IMR-90 (cell line): ENCODE data around the gene TBC1D24. TPM values are rescaled to one million over a fixed set of nuclear protein-coding genes. Genes with fewer than 3 reads are reported as not detected.

Source experiments
- ATAC-seq: fragments of 200-7000 bp; cut with Tn5 transposase; 2 replicates; pipeline ENCODE4 v1.9.1; 2020; ENCODE audit warnings: low read depth, mild to moderate bottlenecking, moderate library complexity
- BruUV-seq: library from RNA; stranded (reverse); fragments of 400-500 nt; replicated peaks from 2 replicates; lab custom pipeline; 2021; lab: Mats Ljungman, UMichigan
- CTCF ChIA-PET: fragments of 300-600 bp; formaldehyde crosslinking; extraction: SDS; loops from one replicate; lab custom pipeline; 2021; ENCODE audit warnings: antibody characterized with exemption; lab: Yijun Ruan, JAX
- POLR2A ChIA-PET: fragments of 300-600 bp; sonication (Branson Sonifier 250); formaldehyde crosslinking; loops from one replicate; lab custom pipeline; 2022; ENCODE audit warnings: antibody characterized with exemption; ENCODE audit not compliant: unreplicated experiment; lab: Charles Lee
- DNase-seq: peaks from one replicate; pipeline ENCODE4 v3.0.0; 2013
- H2AFZ ChIP-seq: replicated peaks from 2 replicates; pipeline ENCODE3; 2013; ENCODE audit warnings: low read length, mild to moderate bottlenecking; ENCODE audit not compliant: poor library complexity
- H2AK5ac ChIP-seq: 2 replicates; pipeline ENCODE4 v1.6.1; 2013; ENCODE audit warnings: low read depth, low read length, inconsistent platforms
- H2AK9ac ChIP-seq: replicated peaks from 2 replicates; pipeline ENCODE3; 2013; ENCODE audit warnings: mild to moderate bottlenecking, low read depth, low read length, moderate library complexity; ENCODE audit not compliant: poor library complexity
- H2BK120ac ChIP-seq: 2 replicates; pipeline ENCODE4 v1.6.1; 2013; ENCODE audit warnings: low read depth, low read length, inconsistent platforms
- H2BK15ac ChIP-seq: 3 replicates; pipeline ENCODE4 v1.6.1; 2013; ENCODE audit warnings: low read depth, low read length, inconsistent platforms
- H2BK20ac ChIP-seq: 2 replicates; pipeline ENCODE4 v1.6.1; 2013; ENCODE audit warnings: low read depth, mild to moderate bottlenecking, inconsistent platforms, low read length, moderate library complexity
- H2BK5ac ChIP-seq: 2 replicates; pipeline ENCODE4 v1.6.1; 2013; ENCODE audit warnings: mild to moderate bottlenecking, low read depth, low read length, inconsistent platforms; ENCODE audit not compliant: poor library complexity, severe bottlenecking
- H3K14ac ChIP-seq: replicated peaks from 2 replicates; pipeline ENCODE4 v1.6.1; 2013; ENCODE audit warnings: low read depth, low read length, inconsistent platforms
- H3K18ac ChIP-seq: 2 replicates; pipeline ENCODE4 v1.6.1; 2013; ENCODE audit warnings: low read depth, low read length, control low read depth
- H3K23ac ChIP-seq: 2 replicates; pipeline ENCODE4 v1.6.1; 2013; ENCODE audit warnings: low read depth, low read length, inconsistent platforms
- H3K27ac ChIP-seq: 2 replicates; pipeline ENCODE4 v1.5.1; 2013; ENCODE audit warnings: mild to moderate bottlenecking, control low read depth, low read length; ENCODE audit not compliant: insufficient read depth
- H3K27me3 ChIP-seq: 2 replicates; pipeline ENCODE4 v1.6.1; 2013; ENCODE audit warnings: low read length; ENCODE audit not compliant: control insufficient read depth, insufficient read depth
- H3K36me3 ChIP-seq: 2 replicates; pipeline ENCODE4 v1.6.1; 2013; ENCODE audit warnings: low read length, mixed read lengths; ENCODE audit not compliant: control insufficient read depth, insufficient read depth
- H3K4ac ChIP-seq: 2 replicates; pipeline ENCODE4 v1.6.1; 2013; ENCODE audit warnings: low read depth, low read length, inconsistent platforms
- H3K4me1 ChIP-seq: 2 replicates; pipeline ENCODE4 v1.6.1; 2013; ENCODE audit warnings: low read length, mixed read lengths; ENCODE audit not compliant: control insufficient read depth, insufficient read depth
- H3K4me2 ChIP-seq: 2 replicates; pipeline ENCODE4 v1.6.1; 2013; ENCODE audit warnings: low read depth, mild to moderate bottlenecking, control low read depth, low read length, moderate library complexity
- H3K4me3 ChIP-seq: 2 replicates; pipeline ENCODE4 v1.5.1; 2013; ENCODE audit warnings: low read depth, mild to moderate bottlenecking, control low read depth, low read length, moderate library complexity; ENCODE audit not compliant: insufficient read depth
- H3K56ac ChIP-seq: 2 replicates; pipeline ENCODE4 v1.6.1; 2013; ENCODE audit warnings: low read length, inconsistent platforms; ENCODE audit not compliant: insufficient read depth; ENCODE audit errors: extremely low read depth
- H3K79me1 ChIP-seq, 2 experiments: 2 replicates each; pipeline ENCODE4 v1.6.1; 2013; ENCODE audit warnings: low read length in 2 of 2, inconsistent platforms in 1 of 2, low read depth in 1 of 2
- H3K9ac ChIP-seq: 2 replicates; pipeline ENCODE4 v1.6.1; 2013; ENCODE audit warnings: low read depth, low read length, control low read depth
- H3K9me1 ChIP-seq: 2 replicates; pipeline ENCODE4 v1.6.1; 2013; ENCODE audit warnings: low read length, inconsistent platforms; ENCODE audit not compliant: insufficient read depth
- H3K9me3 ChIP-seq: 2 replicates; pipeline ENCODE4 v1.6.1; 2013; ENCODE audit warnings: low read length; ENCODE audit not compliant: control insufficient read depth, insufficient read depth
- H4K20me1 ChIP-seq: 2 replicates; pipeline ENCODE4 v1.6.1; 2013; ENCODE audit warnings: low read length, inconsistent platforms; ENCODE audit not compliant: insufficient read depth
- H4K5ac ChIP-seq: 2 replicates; pipeline ENCODE4 v1.6.1; 2013; ENCODE audit warnings: mild to moderate bottlenecking, low read depth, low read length, control low read depth
- H4K8ac ChIP-seq, 2 experiments: 2 replicates each; pipeline ENCODE4 v1.6.1; 2013; ENCODE audit warnings: low read depth in 2 of 2, low read length in 2 of 2, control low read depth in 1 of 2, inconsistent platforms in 1 of 2
- H4K91ac ChIP-seq: 2 replicates; pipeline ENCODE4 v1.6.1; 2013; ENCODE audit warnings: low read depth, low read length, inconsistent platforms; ENCODE audit not compliant: insufficient read depth
- BHLHE40 ChIP-seq: fragments of 150-350 bp; IDR thresholded peaks from 2 replicates; pipeline ENCODE4 v1.6.1; 2016; ENCODE audit warnings: mild to moderate bottlenecking, low read depth, low read length
- CEBPB ChIP-seq: IDR thresholded peaks from 2 replicates; pipeline ENCODE4 v1.6.1; 2012; ENCODE audit warnings: low read depth, low read length, improper control_type of control experiment
- CHD1 ChIP-seq: IDR thresholded peaks from 2 replicates; pipeline ENCODE4 v1.6.1; 2012; ENCODE audit warnings: low read depth, low read length, improper control_type of control experiment
- CTCF ChIP-seq: conservative IDR thresholded peaks from 2 replicates; pipeline ENCODE4 v1.5.1; 2012; ENCODE audit warnings: mild to moderate bottlenecking, low read depth, low read length, improper control_type of control experiment
- ELK1 ChIP-seq: fragments of 150-350 bp; IDR thresholded peaks from 2 replicates; pipeline ENCODE4 v1.6.1; 2016; ENCODE audit warnings: low read depth, mild to moderate bottlenecking, low read length, moderate library complexity, borderline replicate concordance
- FOS ChIP-seq: fragments of 150-350 bp; IDR thresholded peaks from 2 replicates; pipeline ENCODE4 v1.6.1; 2016; ENCODE audit warnings: low read depth, low read length
- MAFK ChIP-seq: IDR thresholded peaks from 2 replicates; pipeline ENCODE4 v1.6.1; 2012; ENCODE audit warnings: low read depth, low read length, improper control_type of control experiment
- MAZ ChIP-seq: IDR thresholded peaks from 2 replicates; pipeline ENCODE4 v1.6.1; 2012; ENCODE audit warnings: low read depth, mild to moderate bottlenecking, low read length, improper control_type of control experiment, moderate library complexity, borderline replicate concordance
- MXI1 ChIP-seq: IDR thresholded peaks from 2 replicates; pipeline ENCODE4 v1.6.1; 2012; ENCODE audit warnings: low read depth, mild to moderate bottlenecking, low read length, moderate library complexity, borderline replicate concordance
- NFE2L2 ChIP-seq: fragments of 150-350 bp; IDR thresholded peaks from 2 replicates; pipeline ENCODE4 v1.6.1; 2016; ENCODE audit warnings: low read depth, mild to moderate bottlenecking, low read length
- RAD21 ChIP-seq: IDR thresholded peaks from 2 replicates; pipeline ENCODE4 v1.6.1; 2012; ENCODE audit warnings: low read length, improper control_type of control experiment
- RCOR1 ChIP-seq: IDR thresholded peaks from 2 replicates; pipeline ENCODE4 v1.6.1; 2012; ENCODE audit warnings: mild to moderate bottlenecking, low read length, improper control_type of control experiment; ENCODE audit not compliant: insufficient replicate concordance
- RFX5 ChIP-seq: IDR thresholded peaks from 2 replicates; pipeline ENCODE4 v1.8.0; 2012; ENCODE audit warnings: low read depth, mild to moderate bottlenecking, low read length, moderate library complexity
- SMC3 ChIP-seq: fragments of 150-350 bp; IDR thresholded peaks from 2 replicates; pipeline ENCODE4 v1.6.1; 2016; ENCODE audit warnings: low read depth, mild to moderate bottlenecking, antibody characterized with exemption, low read length, moderate library complexity
- USF2 ChIP-seq: fragments of 150-350 bp; IDR thresholded peaks from 2 replicates; pipeline ENCODE4 v1.6.1; 2017; ENCODE audit warnings: mild to moderate bottlenecking, antibody characterized with exemption, low read length, low read depth
- WGBS, 2 experiments: methylation state at CpG; one replicate each; pipeline versions ENCODE4 v1.1.5 to v1.1.7; 2013; ENCODE audit warnings: missing lambda C conversion rate in 2 of 2; ENCODE audit not compliant: insufficient read length in 1 of 2; ENCODE audit errors: extremely low coverage in 2 of 2; 5-methylcytosine and 5-hydroxymethylcytosine counted together
- dilution Hi-C: fragments of 300-500 bp; cut with HindIII; formaldehyde crosslinking; loops from one replicate; pipeline ENCODE4 v1.14.3; 2018; ENCODE audit warnings: low sequenced_read_pairs; ENCODE audit not compliant: unreplicated experiment
- in situ Hi-C: fragments of 300-500 bp; cut with MboI; formaldehyde crosslinking; loops from 3 replicates; pipeline ENCODE4 v1.14.3; 2019; ENCODE audit warnings: low sequenced_read_pairs, inconsistent platforms, mixed read lengths
- intact Hi-C: fragments of 100-400 bp; cut with micrococcal nuclease; formaldehyde crosslinking; loops from 2 replicates; pipeline ENCODE4 v1.10.0; 2022
- polyA plus RNA-seq, 3 experiments: library from polyadenylated mRNA; depleted of rRNA; stranded (reverse); fragments of >200 nt; gene quantifications; 2 replicates each; pipeline ENCODE4 v1.2.3, GENCODE V29; 2012; ENCODE audit warnings: low replicate concordance in 1 of 3
- total RNA-seq: library from RNA; depleted of rRNA; stranded (reverse); fragments of >200 nt; gene quantifications from 2 replicates; pipeline ENCODE4 v1.2.3, GENCODE V29; 2012

Gene TBC1D24
- total and polyA plus RNA-seq, 2 of the 4 experiments (the other 2 are of a cell fraction), result 7.5 to 13.4 TPM

GRCh38 chr16:2533912-2534311, 59.0 kb downstream of the TBC1D24 start:
- Histone ChIP-seq H3K4ac (no peak overlapping the region), H3K14ac (no peak overlapping the region), H2AK5ac (no peak overlapping the region), H3K9ac (no peak overlapping the region), H3K27ac (no peak overlapping the region), H3K9me1 (peaks cover 12% of the 10 kb centered on the region; the same call in 1 of the 2 replicates), H4K91ac (no peak overlapping the region), H2BK5ac (no peak overlapping the region), H4K8ac (no peak overlapping the region; a peak in 1 of 4 replicates), H3K4me1 (peaks cover 18% of the 10 kb centered on the region), H3K36me3 (peaks cover 12% of the 10 kb centered on the region; the same call in 1 of the 2 replicates), H2AFZ (no peak overlapping the region), H2BK15ac (no peak overlapping the region), H3K56ac (no peak overlapping the region), H2BK20ac (no peak overlapping the region; the same call in 1 of the 2 replicates), H2AK9ac (no peak overlapping the region), H3K79me1 (peaks cover 0 to 19% of the 10 kb centered on the region in 2 experiments; a peak in 1 of 4 replicates), H3K4me2 (no peak overlapping the region), H2BK120ac (no peak overlapping the region), H3K9me3 (no peaks in the 10 kb centered on the region), H3K23ac (no peak overlapping the region), H3K18ac (no peak overlapping the region), H4K5ac (no peak overlapping the region), H4K20me1 (peaks cover 5% of the 10 kb centered on the region; the same call in 1 of the 2 replicates), H3K27me3 (no peaks in the 10 kb centered on the region), H3K4me3 (no peak overlapping the region)
- WGBS, 2 experiments, result 100% methylated on average over 5 of the region's 11 CpGs; no CpG with 5 or more reads in 1 of the 2 experiments
- DNase-seq (no peak), ATAC-seq (no peak)
- ChIA-PET CTCF (no interaction called here), POLR2A (no interaction called here)
- intact Hi-C loops, result no loop called here
- no TSS peak for BruUV-seq
- TF ChIP-seq RAD21 (no peak), CTCF (no peak), MAZ (no peak), ELK1 (no peak), RCOR1 (no peak), MAFK (no peak), CEBPB (no peak), SMC3 (no peak), BHLHE40 (no peak), USF2 (no peak), CHD1 (no peak), MXI1 (no peak), RFX5 (no peak), FOS (no peak), NFE2L2 (no peak)
- in situ Hi-C loops, result no loop called here
- dilution Hi-C loops, result no loop called here
